ENCODE measurements around the gene SNX20.

Gene SNX20

DNA sequence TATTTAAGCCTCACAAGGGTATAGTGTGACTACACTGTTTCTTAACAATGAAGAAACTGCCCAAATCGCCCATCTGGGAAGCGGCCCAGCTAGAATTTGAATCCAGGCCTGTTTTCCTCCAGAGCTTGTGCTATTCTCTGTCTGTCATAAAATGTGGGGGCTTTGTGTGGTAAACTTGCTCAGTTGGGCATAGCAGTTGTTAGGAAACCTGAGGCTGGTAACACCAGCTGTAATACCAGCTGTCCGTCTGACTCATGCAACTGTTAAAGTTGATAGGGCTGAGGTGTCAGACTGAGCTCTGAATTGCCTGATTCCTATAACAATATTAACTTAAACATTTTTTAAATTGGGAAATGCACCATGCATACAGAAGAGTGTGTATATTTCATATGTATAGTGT lies 21.6 kb upstream of the SNX20 start:
- no peak for DNase-seq

DNA sequence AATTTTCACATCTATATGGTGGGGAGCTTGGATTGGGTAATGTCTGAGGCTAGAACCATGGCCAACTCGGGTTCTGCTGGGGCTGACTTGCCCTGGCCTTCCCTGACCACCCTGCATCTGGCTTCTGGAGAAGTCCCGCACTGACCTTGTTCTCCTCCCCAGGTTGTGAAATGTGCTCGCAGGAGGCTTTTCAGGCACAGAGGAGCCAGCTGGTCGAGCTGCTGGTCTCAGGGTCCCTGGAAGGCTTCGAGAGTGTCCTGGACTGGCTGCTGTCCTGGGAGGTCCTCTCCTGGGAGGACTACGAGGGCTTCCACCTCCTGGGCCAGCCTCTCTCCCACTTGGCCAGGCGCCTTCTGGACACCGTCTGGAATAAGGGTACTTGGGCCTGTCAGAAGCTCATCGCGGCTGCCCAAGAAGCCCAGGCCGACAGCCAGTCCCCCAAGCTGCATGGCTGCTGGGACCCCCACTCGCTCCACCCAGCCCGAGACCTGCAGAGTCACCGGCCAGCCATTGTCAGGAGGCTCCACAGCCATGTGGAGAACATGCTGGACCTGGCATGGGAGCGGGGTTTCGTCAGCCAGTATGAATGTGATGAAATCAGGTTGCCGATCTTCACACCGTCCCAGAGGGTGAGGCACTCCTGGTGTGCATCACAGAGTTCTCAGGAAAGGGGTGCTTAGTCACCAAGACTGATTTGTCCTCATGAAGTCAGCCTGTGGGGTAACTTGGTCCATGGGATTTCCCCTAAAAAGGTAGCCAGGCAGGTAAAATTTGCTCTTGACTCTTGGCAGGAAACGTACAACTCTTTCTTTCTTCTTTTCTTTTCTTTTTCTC lies 18.4 kb upstream of the SNX20 start:
- DNase-seq = no peak

DNA sequence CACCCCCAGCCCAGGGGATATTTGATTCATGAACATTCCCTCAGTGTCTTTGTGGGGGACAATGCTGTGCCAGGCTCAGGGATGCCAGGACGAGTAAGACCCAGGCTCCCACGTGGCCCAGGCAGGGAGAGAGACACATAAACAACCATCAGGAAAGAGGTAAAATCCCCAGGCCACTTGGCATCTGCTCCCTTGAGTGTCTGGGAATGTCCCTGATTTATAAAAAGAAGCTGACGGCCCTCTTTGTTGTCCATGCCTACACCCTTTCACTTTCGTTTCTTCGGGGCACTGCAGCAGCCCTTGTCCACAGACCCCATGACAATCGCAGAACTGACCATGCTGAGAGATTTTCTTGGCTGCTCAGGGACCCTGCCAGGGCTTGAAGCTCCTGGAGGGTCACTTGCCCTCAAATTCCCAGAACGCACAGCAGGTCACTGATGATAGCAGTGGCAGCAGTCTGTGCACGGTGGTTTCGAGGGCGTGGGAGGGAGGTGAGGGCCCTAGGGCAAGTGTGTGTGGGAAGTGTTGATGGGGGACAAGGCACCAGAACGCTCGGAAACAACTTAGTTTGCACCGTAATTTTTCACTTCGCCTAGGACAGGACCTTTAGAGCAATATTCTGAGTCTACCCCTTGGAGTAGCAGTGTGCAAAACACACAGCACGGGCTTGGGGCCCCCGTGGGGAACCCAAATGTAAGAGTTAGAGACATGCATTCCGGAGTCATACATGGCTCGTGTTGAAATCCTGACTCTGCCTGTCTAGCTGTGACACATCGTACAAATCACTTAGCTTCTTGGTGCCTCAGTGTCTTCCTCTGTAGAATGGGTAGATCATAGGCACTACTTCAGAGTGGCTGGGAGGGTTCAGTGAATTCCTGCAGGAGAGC lies 17.0 kb upstream of the SNX20 start:
- DNase-seq = no peak

DNA sequence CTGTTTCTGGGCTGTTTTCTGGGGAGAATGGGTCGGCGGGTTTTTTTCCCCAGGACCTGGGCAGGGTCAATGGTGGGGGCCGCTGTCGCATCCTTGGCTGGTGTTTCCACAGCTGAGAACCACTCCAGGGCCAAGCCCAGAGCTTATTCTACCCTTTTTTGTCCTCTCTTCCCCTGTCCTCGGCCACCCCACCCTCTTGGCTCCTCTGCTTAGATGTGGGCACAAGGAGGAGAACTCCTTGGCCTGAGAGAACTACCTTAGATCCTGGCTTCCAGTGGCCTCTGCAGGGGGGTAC lies 16.3 kb upstream of the SNX20 start:
- no peak for DNase-seq

DNA sequence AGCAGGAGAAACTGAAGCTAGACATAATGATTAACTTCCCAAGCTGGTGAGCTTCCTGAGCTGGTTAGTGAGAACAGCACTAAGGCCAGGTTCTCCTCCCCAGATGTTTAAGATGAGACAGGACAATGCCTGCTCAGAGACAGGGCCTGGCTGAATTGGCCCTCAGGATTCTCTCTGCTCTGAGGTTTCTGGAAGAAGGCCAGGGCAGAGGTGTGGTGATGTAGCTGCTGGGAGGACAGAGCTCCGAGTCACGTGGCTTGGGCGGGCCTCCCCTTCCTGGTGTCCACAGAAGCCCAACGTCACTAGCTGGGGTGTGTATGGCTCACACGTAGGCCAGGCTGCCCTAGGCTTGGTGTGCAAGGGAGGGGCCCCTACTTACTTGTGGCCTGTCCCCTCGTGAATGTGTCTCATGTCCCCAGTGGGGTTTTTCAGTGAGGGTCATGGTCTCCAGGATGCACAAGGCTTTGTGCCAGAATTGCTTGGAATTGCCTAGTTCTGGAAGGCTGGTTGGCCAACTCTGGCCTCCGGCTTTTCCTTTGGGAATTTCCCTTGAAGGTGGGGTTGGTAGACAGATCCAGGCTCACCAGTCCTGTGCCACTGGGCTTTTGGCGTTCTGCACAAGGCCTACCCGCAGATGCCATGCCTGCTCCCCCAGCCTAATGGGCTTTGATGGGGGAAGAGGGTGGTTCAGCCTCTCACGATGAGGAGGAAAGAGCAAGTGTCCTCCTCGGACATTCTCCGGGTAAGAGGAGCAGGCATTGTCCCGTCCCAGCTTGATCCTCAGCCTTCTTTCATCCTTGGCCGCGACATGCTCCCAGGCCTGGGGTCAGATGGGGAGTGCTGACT lies 15.7 kb upstream of the SNX20 start:
- DNase-seq = no peak

DNA sequence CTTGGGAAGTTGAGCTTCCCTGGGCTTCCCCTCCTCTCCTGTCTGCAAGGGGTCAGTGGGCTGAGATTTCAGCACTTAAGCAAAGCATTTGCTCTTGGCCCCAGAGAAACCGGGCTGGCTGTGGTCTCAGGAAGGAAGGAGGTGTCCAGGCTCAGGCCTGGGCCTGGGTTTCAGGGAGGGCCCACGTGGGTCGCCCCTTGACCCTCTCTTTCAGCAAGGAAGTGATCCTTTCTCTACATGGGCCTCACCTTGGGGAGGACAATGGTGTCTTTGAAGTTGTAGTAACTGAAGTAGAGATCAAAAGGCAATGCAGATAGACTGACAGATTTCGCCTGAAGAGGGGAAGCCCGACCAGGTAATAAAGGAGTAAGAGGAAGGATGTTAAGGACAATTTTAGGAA lies 15.0 kb upstream of the SNX20 start:
- no peak for DNase-seq

DNA sequence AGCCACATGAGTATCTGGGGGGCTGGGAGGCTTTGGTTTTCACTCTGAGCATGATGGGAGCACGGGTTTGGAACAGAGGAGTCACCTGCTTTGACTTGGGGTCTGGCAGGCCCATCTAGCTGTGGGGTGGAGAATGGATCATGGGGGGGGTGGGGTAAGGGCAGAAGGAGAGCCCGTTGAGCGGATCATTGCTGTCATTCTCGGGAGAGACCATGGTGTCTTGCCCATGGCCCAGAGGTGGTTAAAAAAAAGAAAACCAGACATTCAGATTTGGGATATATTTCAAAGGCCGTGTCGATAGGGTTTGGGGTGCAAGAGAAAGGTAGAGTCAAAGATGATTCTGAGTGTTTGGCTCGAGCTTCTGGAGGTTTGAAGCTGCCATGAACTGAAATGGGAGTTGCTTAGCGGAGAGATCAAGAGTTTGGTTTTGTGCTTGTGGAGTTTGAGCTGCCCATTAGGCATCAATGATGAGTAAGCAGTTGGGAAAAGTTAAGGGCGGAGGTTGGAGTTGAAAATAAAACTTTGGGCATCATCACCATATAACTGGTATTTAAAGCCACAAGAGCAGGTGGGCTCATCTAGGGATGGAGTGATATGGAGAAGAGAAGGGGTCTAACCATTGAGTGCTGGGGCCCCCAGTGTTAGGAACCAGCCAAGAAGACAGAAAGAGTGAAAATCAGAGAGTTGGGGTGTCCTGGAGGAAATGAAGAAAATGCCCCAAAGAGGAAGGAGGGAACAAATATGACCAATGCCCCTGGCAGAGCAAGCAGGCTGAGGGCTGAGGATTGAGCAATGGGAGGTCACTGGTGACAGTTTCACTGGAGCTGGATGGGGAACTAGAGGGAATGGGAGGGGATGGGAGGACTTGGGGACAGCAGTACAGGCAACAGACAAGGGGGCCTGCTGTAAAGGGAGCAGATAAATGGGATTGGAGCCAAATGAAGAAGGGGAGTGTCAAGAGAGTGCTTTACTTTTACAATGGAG lies 14.2 kb upstream of the SNX20 start:
- DNase-seq = no peak

DNA sequence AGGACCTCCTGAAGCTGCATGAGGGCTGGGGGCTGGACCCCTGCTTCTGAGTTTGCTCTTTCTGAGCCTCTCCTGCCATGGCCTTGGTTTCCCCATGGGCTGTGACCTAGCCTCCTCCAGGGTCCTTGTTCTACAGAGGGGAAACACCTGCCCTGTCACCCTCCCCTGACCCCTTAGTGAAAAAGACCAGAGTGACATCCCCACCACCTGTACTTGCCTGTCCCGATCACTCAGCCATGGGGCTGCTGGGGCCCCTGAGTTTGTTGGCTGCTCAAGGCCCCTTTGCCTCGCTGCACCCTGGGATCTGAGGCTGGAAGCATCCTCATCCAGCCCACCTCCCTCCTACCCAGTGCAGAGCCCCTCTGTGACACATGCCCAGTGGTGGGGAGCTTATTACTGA lies 13.1 kb upstream of the SNX20 start:
- no peak for DNase-seq

DNA sequence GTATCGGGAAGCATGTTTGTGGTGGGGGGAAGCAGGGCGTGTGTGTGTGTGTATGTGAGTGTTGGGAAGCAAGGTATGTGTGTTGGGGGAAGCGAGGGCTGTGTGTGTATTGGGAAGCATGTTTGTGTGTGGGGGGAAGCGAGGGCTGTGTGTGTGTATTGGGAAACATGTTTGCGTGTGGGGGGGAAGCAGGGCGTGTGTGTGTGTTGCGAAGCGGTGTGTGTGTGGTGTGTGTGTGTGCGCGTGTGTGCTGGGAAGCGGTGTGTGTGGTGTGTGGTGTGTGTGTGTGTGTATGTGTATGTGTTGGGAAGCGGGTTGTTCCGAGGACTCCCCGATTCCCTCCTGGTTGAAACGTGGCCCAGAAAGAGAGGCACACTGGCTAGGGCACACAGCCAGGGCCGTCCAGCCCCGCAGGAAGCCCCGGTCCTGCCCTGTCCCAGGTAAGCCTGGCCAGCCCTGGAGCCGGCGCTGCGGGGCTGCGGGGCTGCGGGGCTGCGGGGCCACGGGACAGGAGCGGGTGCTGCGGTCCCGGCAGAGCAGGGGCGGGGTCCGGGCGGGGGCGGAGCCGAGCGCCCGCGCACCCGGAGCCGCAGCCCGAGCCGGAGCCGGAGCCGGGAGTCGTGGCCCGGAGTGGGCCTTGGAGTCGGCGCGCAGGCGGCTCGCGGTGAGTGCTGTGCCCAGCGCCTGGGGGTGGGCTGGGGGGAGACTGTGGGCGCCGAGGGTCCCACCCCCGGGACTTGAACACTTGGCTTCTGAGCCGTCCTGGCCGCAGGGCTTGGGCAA lies 12.1 kb upstream of the SNX20 start, which contains the start of gene NOD2:
NOD2 (plus strand) TSS at position 608 of the 783 bp plus-strand sequence. CDS start 5,890 bp downstream, outside the sequence.
- DNase-seq = no peak

DNA sequence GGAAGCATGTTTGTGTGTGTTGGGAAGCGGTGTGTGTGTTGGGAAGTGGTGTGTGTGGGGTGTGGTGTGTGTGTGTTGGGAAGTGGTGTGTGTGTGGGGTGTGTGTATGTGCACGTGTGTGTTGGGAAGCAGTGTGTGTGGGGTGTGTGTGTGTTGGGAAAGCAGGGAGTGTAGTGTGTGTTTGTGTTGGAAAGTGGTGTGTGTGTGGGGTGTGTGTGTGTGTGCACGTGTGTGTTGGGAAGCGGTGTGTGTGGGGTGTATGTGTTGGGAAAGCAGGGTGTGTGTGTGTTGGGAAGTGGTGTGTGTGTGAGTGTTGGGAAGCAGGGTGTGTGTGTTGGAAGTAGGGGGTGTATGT lies 11.5 kb upstream of the SNX20 start:
- no peak for DNase-seq

DNA sequence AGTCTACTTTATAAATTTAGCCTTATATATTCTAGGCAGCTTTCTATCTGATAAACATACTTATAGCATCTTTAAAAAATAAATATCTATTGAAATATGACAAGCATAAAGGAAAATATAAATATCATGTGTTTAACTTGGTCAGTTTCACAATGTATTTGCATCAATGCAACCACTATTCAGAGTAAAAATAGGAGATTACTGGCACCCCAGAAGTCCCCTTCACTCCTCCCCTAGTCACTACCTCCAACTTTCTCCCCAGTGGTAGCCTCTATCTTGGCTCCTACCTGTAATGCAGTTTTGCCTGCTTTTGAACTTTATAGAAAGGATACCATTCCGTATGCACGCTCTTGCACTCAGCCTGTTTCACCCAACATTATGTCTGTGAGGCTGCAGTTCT lies 9.1 kb upstream of the SNX20 start:
- no peak for DNase-seq

DNA sequence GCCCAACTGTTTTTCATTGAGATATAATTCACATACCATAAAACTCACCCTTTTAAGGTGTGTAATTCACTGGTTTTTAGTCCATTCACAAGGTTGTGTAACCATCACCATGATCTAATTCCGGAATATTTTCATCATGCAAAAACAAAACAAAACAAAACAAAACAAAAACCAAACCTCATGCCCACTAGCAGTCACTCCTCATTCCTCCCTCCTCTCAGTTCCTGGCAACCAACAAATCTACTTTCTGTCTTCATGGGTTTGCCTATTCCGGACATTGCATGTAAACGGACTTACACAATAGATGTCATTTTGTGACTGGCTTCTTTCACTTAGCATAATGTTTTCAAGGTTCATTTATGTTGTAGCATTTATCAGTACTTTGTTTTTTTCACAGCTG lies 7.8 kb upstream of the SNX20 start:
- no peak for DNase-seq

DNA sequence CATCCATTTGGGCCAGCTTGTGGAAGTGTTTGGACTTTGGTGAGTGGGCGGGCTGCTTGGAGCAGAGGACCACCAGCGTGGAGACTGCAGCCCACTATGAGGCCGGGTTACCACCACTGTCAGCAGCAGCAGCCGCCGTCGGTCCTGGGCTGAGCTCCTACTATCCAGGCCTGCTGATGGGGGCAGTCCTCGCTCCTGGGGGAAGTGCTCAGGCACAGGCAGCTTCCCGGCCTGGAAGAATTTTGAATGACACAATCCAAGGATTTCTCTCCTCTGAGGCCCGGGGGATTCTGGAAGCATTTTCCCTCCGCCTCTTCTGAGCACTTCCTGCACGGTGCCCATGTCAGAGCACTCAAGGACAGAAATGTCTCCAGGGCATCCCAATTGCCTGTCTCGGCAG lies 7.0 kb upstream of the SNX20 start:
- no peak for DNase-seq

DNA sequence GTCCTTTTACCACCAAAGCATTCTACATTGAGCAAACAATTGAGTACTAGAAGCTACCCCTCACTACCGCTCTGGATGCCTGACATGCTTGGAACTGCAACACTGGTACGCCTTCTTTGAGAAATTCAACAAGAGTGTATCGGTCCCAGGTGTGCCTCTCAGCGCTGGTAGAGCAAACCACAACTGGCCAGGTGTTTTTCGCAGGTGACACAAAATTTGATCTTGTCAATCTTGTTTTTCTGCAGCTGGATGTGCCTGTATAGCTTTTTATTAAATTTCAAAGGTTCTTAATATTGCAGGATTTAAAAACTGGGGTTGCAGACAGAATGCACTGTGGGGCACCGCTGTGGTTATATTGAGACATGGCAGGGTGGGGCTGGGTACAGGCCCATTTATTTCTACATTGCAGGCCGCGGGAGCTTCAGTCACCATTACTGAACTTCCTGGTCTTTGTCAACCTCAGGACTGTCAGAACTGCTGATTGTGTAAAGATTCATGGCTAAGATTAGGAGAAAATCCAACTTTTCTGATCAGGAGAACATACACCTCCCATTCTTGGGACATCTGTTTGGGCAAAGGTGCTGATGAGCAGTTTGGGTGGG lies 4.5 kb upstream of the SNX20 start:
- DNase-seq = no peak

DNA sequence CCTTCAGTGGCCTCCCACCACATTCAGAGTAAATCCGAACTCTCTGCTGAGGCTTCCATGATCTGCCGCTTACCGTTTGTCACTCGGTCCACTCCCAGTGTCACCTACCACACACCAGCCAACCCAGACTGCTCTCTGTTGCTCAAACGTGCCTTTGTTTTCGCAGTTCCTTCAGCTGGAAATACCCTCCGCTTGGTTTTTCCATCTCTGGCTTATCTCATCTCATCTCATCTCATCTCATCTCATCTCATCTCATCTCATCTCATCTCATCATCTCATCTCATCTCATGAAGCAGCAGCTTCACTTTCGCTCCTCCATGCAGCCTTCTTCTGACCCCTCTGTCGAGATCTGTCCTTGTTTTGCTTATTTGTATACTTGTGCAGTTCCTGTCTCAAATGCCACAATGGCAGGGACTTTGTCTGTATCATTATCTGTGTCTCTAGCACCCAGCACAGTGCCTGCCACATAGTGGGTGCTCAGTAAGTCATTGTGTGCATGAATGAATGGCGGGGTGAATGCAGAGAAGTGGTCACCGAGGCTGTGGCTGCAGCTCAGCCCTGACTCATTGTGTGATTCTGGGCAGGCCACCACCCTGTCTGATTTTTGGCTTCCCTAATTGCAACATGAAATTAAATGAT lies 3.8 kb upstream of the SNX20 start:
- no peak for DNase-seq

DNA sequence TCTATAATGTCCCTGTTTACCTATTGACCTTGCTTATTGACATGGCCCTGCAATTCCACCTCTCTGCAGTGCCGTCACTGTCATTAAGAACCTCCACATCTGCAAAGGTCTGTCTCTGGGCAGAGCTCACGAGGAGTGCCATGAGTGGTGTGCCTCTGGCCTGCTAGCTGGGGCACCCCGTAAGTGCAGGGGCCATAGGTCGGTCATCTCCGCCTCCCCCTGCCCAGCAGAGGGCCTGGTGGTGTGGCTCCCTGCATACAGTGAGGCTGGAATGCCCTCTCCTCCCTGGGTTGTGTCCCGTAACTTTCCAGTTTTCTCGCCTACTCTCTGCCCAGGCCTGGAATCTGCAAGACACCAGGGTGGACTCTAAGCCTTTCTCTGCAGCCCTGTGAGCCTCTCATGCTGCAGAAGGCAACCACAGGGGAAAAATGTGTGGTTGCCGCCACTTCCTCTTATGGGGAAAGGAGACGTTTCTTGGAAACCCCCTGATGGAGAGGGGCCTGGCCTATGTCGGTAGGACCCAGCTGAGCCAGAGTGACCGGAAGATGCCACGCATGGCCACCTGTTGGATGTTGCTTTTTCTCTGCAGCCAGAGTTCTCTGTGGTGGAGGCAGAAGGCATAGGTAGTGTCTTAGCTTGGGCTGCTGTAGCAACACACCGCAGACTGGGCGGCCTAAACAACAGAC lies 2.7 kb upstream of the SNX20 start:
- DNase-seq = no peak

DNA sequence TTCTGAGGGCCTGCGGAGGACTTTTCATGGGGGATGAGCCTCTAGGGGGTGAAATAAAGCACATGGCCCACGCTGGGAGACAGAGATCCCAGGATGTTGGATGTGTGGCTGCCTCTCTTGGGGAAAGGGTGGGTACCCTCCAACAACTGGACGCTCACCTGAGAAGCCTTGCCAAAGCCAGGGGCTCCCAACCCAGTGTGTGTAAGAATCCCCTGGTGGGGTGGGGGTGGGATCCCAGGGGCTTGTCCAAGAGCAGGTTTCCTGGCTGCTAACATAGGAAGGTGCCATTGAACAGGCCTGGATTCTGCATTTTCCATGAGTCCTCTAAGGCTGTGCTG lies 587 bp downstream of the SNX20 start:
- DNase-seq = no peak

DNA sequence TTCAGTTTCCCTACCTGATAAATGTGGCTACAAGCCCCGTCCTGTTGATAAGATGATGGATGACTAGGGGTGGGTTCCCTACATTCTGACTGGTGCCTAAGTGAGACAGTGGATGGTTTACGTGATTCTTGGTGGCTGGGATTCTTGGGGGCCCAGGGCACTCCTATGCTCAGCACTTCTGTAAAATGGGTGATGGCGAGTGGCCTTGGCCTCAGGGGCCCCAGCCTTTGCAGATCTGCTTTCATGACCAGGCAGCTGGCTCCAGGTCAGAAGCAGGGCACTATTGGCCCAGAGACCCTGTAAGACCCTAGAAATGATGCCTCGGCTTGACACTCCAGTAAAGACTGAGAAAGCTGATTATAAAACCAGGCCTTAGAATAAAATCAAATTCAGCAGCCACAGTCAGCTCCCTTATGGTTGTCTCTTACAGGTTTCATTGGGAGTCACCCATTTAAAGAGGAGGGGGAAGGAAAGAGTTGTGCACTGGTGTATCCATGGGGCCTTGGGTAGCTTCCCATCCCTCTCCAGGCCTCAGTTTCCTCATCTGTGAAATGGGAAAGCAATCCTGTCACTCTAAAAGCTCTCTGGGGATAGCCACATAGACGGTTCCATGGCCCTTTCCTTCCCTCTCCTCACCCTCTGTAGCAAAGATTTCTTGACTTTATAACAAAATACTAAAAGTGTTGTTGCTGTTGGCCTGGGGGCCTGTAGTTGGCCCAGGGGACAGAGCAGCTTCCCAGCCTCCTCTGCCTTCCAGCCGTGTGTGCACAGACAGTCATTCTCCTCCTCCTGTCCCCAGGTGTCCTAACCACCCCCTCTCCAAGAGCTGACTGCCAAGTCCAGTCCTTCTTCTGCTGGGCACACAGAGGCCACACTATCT lies 1.2 kb downstream of the SNX20 start:
- no peak for DNase-seq

DNA sequence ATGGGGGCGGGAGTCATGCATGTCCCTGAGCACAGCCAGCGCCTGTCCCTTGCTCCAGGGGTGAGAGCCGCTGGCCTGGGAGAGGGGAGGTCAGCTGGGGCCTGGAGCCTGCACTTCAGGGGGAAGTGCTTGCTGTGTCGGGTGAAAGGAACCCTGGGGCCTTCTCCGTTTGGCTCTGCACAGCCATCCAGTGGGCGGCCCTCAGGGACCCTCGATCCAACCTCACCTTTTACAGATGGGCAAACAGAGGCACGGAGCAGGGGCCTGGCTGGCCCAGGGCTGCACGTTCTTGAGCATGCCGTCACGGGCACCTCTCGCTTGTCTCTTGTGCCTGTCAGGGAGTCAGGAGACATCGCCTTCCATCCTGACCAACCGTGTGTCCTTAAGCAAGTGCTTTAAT lies 1.8 kb downstream of the SNX20 start:
- no peak for DNase-seq
